A673 (cell line): ENCODE measurements around the gene VEGFC.

ENCODE experiments used
- EZH2 ChIP-seq: fragments of 200-600 bp; sonication (generic); IDR thresholded peaks from 2 replicates; pipeline ENCODE4 v1.6.1; 2017; ENCODE audit warnings: borderline replicate concordance, low read depth, mild to moderate bottlenecking, mixed read lengths, antibody characterized with exemption, low read length; ENCODE audit not compliant: poor library complexity, severe bottlenecking
- TF ChIP-seq, protein P1 (sequence below): fragments of 300-800, 200-600 bp; sonication (generic); conservative IDR thresholded peaks from 2 replicates; pipeline ENCODE4 v1.5.1; 2017; ENCODE audit warnings: low read depth, mild to moderate bottlenecking, antibody characterized with exemption, low read length, moderate library complexity, mixed read lengths

DNA sequence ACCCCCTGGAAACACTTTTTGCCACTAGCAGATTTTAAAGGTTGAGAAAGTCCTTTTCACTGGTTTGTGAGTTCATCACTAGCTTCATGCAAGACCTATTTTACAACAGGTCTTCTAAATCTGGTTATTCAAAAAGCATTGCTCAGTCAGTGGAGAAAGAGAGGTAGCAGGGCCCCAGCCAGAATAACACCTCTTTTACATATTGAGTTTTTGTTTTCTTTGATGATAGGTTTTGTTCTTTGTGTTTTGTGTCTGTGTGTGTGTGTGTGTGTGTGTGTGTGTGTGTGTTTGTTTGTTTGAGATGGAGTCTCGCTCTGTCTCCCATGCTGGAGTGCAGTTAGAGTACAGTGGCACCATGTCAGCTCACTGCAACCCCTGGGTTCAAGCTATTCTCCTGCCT, 2.7 kb upstream of the VEGFC start:
- TF ChIP-seq, protein P1, sequence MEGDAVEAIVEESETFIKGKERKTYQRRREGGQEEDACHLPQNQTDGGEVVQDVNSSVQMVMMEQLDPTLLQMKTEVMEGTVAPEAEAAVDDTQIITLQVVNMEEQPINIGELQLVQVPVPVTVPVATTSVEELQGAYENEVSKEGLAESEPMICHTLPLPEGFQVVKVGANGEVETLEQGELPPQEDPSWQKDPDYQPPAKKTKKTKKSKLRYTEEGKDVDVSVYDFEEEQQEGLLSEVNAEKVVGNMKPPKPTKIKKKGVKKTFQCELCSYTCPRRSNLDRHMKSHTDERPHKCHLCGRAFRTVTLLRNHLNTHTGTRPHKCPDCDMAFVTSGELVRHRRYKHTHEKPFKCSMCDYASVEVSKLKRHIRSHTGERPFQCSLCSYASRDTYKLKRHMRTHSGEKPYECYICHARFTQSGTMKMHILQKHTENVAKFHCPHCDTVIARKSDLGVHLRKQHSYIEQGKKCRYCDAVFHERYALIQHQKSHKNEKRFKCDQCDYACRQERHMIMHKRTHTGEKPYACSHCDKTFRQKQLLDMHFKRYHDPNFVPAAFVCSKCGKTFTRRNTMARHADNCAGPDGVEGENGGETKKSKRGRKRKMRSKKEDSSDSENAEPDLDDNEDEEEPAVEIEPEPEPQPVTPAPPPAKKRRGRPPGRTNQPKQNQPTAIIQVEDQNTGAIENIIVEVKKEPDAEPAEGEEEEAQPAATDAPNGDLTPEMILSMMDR: no peak
- TF ChIP-seq EZH2: no peak
